Ascending aorta (tissue), 2 donors: Measurements from ENCODE around the gene SULT1A1. TPM values are rescaled to one million over a fixed set of nuclear protein-coding genes. Genes with fewer than 3 reads are reported as not detected.
"Not testable (repeated sequence)": the region's sequence is repeated elsewhere in the genome, so short reads cannot be mapped to it uniquely, and the experiment has no call there.

Experiments
- DNase-seq, 2 donors: peaks; one replicate each; pipeline ENCODE4 v3.0.0-alpha.2; 2019; ENCODE audit warnings: low spot score in 2 of 2
- H3K27ac ChIP-seq, 2 donors: fragments of 200-600 bp; sonication (generic); one replicate each; pipeline ENCODE4 v1.5.1; 2016 to 2017; ENCODE audit warnings: mild to moderate bottlenecking in 1 of 2
- H3K27me3 ChIP-seq: fragments of 200-600 bp; sonication (generic); one replicate; pipeline ENCODE4 v1.5.1; 2017
- H3K36me3 ChIP-seq, 2 donors: fragments of 200-600 bp; sonication (generic); one replicate each; pipeline ENCODE4 v1.5.1; 2016
- H3K4me1 ChIP-seq, 2 donors: fragments of 200-600 bp; sonication (generic); one replicate each; pipeline ENCODE4 v1.5.1; 2016 to 2017; ENCODE audit warnings: mild to moderate bottlenecking in 1 of 2
- H3K4me3 ChIP-seq, 2 donors: fragments of 200-600 bp; sonication (generic); one replicate each; pipeline ENCODE4 v1.5.1; 2016 to 2017; ENCODE audit warnings: mild to moderate bottlenecking in 1 of 2
- H3K9me3 ChIP-seq, 2 donors: fragments of 200-600 bp; sonication (generic); one replicate each; pipeline ENCODE4 v1.5.1; 2016
- intact Hi-C: fragments of 100-400 bp; cut with DNase I; formaldehyde crosslinking; loops from one replicate; pipeline ENCODE4 v1.15.1; 2023
- total RNA-seq: library from RNA; depleted of rRNA; stranded (reverse); fragments of >200 nt; gene quantifications from one replicate; pipeline ENCODE4 v1.1.0, GENCODE V29; 2016
- TF ChIP-seq, protein P1 (sequence below), 3 experiments: fragments of 200-600 bp in 2 of 3; fragments of 450-650 bp in 1 of 3; sonication (generic) in 2 of 3; IDR thresholded peaks; one replicate each; pipeline ENCODE4 v1.5.1; 2016 to 2019; ENCODE audit warnings: antibody characterized with exemption in 3 of 3, mild to moderate bottlenecking in 1 of 3, moderate library complexity in 1 of 3

The SULT1A1 gene
- total RNA-seq, result 46.2 TPM

DNA sequence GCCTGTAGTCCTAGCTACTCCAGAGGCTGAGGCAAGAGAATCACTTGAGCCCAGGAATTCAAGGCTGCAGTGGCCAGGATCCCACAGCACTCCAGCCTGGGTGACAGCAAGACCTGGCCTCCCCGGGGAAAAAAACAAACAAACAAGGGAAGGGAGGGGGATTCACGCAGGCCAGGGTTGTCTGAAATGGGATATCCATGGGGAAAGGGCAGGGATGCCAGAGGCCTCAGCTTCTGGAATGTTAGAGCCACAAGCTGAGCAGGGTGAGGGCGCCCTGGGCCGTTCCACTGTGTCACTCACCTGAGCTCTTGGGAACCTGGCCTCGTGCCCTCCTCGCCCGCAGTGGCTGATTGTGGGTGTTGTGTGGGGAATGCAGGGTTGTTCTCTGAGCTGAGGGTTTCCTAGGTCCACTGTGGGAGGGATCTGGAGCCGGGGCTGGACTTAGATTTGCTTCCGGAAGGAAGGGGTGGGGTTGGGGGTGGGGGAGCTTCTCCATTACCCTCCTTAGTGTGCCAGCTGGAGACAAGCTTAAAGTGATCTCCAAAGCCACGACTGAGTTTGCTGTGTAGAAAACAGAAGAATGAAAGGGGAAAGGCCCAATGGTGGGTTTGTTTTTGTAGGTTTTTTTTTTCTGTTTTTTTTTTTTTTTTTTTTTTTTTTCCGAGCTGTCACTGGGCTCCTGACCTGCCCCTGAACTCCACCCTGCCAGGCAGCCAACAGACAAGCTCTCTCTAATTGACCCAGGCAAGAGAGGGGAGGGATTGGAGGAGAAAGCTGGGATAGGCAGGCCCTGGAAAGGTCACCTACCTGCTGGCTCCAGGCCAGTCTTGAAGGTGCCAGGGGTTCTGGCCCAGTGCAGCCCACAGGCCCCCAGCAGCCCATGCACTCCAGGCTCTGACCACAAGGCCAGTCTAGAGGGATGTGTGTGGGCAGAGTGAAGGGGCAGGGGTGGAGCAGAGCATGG lies at the start of gene SULT1A1:
Gene SULT1A1, minus strand, starts transcription at position 414 of the 964 bp plus-strand sequence. CDS start 1,189 bp downstream, outside the sequence.
- intact Hi-C loops, result no loop called here
- no peaks in the 10 kb centered on the region for H3K27me3 ChIP-seq
- H3K4me1 ChIP-seq, result no peaks in the 10 kb centered on the region
- no peaks in the 10 kb centered on the region for H3K9me3 ChIP-seq
- H3K27ac ChIP-seq, result no peak within 1 kb of the TSS
- peak within 1 kb of the TSS; percentile 34 to 44 for H3K4me3 ChIP-seq
- TF ChIP-seq, protein P1, sequence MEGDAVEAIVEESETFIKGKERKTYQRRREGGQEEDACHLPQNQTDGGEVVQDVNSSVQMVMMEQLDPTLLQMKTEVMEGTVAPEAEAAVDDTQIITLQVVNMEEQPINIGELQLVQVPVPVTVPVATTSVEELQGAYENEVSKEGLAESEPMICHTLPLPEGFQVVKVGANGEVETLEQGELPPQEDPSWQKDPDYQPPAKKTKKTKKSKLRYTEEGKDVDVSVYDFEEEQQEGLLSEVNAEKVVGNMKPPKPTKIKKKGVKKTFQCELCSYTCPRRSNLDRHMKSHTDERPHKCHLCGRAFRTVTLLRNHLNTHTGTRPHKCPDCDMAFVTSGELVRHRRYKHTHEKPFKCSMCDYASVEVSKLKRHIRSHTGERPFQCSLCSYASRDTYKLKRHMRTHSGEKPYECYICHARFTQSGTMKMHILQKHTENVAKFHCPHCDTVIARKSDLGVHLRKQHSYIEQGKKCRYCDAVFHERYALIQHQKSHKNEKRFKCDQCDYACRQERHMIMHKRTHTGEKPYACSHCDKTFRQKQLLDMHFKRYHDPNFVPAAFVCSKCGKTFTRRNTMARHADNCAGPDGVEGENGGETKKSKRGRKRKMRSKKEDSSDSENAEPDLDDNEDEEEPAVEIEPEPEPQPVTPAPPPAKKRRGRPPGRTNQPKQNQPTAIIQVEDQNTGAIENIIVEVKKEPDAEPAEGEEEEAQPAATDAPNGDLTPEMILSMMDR (IDR thresholded peaks at IDR 0.05), result no peak
- no peaks in the 10 kb centered on the region for H3K36me3 ChIP-seq
- peak in 1 of 2 donors; percentile 77 for DNase-seq

DNA sequence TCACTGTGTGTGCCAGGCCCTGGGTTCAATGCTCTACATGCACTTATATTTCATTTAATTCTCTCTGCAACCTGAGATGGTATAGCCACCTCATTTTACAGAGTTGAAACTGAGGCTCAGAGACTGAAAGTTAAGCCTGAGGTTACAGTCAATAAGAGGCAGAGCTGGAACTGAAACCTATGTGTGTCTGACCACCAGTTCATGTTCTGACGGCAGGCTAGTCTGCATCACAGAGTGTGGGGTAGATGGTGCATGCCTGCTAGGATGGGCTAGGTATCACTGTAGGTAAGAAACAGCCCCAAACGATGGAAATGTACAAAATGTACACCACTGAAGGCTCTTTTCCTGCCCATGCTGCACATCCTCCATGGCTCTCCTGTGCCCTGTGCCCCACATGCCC lies 30.1 kb upstream of the SULT1A1 start:
- H3K27ac ChIP-seq, DNase-seq, H3K9me3 ChIP-seq, H3K27me3 ChIP-seq, H3K36me3 ChIP-seq, H3K4me1 ChIP-seq, H3K4me3 ChIP-seq, intact Hi-C loops: not testable (repeated sequence)

GRCh38 chr16:28638359-28638758 lies 28.5 kb upstream of the SULT1A1 start:
- H3K27me3 ChIP-seq, H3K4me1 ChIP-seq, H3K27ac ChIP-seq, H3K4me3 ChIP-seq, DNase-seq, intact Hi-C loops, H3K9me3 ChIP-seq, H3K36me3 ChIP-seq: not testable (repeated sequence)

DNA sequence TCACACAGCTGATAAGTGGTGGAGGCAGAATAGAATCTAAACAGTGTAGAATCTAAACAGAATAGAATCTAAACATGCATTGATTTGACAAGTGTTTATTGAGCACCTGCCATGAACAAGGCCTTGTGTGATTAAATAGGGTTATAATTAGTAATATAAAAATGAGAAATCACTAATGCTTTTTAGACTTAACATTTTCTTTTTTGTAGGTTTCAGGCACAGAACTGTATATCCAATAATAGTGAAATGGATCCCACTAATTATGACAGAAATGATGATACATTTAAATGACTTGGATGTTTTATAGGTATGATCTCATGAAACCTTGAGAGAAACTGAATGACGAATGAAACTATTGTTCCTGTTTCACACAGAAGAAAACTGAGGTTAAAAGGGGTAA lies 27.9 kb upstream of the SULT1A1 start, which contains the start of gene NPIPB8:
Gene NPIPB8, plus strand, starts transcription at position 301 of the 400 bp plus-strand sequence. CDS start 296 bp downstream, outside the sequence.
- H3K27me3 ChIP-seq, H3K36me3 ChIP-seq, H3K4me1 ChIP-seq, H3K9me3 ChIP-seq, DNase-seq, H3K27ac ChIP-seq, intact Hi-C loops, H3K4me3 ChIP-seq: not testable (repeated sequence)

DNA sequence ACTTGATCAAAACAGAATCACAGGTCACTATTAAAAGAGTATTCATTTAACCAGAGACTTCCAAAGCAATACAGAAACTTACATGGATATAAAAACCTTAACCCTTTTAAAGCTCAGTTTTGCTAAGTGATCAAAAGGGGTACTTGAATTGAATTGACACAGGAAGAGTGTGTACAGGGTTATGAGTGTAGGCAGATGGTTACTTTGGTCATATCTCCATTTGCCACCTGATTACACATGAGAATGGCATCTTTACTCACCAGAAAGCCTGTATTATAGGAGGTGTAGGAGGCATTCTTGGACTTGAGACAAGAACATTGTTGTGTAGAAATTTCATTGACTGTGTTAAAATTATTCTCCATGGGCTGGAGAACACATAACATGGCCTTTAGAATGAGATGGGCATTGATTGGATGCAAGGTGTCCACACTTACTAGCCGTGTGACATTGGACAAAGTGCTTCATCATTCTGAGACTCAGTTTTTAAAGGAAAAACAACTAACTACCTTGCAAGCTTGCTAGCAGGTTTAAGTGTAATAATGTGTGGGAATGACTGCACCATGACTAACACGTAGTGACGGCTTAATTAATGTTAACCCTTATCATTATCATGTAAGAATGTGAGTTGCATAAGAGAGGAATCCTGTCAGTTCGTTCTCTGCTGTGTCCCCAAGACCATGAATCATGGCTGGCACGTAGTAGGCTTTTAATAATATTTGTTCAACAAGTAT lies 26.4 kb upstream of the SULT1A1 start:
- intact Hi-C loops, H3K4me3 ChIP-seq, H3K9me3 ChIP-seq, H3K27me3 ChIP-seq, H3K4me1 ChIP-seq, DNase-seq, H3K36me3 ChIP-seq, H3K27ac ChIP-seq: not testable (repeated sequence)

- H3K4me3 ChIP-seq, intact Hi-C loops, H3K27ac ChIP-seq, H3K9me3 ChIP-seq, H3K27me3 ChIP-seq, H3K4me1 ChIP-seq, DNase-seq, H3K36me3 ChIP-seq: not testable (repeated sequence)
Observed at GRCh38 chr16:28630905-28631304, 21.1 kb upstream of the SULT1A1 start.

DNA sequence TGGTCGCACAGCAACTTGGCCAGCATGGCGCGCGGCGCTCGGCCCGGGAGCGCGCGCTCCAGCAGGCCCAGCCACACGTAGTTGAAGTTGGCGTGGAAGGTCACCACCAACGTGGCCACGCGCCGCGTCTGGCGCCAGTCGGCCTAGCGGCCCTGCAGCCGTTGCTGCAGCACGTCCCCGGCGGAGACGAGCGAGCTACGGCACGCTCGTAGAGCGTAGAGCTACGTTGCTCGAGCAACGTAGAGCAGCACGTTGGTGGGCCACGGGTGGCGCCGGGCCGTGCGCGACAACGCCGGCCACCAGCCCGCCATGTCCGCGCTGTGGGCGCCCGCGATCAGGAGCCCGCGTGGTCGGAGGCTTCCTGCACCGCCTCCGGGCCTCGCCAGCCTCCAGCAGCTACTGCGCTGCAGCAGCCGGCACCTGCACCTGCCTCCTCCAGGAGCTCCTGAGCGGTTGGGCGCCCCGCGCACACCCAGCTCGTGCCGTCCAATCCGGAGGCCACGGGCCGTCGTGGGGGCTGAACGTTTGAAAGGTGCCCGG lies 13.4 kb upstream of the SULT1A1 start:
- peak overlapping the region; percentile 49 to 67 for H3K4me3 ChIP-seq
- no peaks in the 10 kb centered on the region for H3K27me3 ChIP-seq
- DNase-seq, result no peak
- no peak overlapping the region for H3K27ac ChIP-seq
- H3K4me1 ChIP-seq, result no peaks in the 10 kb centered on the region
- no peaks in the 10 kb centered on the region for H3K9me3 ChIP-seq
- TF ChIP-seq, protein P1 (IDR thresholded peaks at IDR 0.05), result no peak
- H3K36me3 ChIP-seq, result no peaks in the 10 kb centered on the region
- intact Hi-C loops, result no loop called here

- H3K4me1 ChIP-seq, intact Hi-C loops, H3K36me3 ChIP-seq, DNase-seq, H3K27me3 ChIP-seq, H3K27ac ChIP-seq, H3K9me3 ChIP-seq: not testable (repeated sequence)
- peak overlapping the region; percentile 49 to 67 for H3K4me3 ChIP-seq
Observed at GRCh38 chr16:28622532-28623171, 12.8 kb upstream of the SULT1A1 start.
